Aorta (tissue), 5 donors: ENCODE results near the gene ARHGAP15. TPM values are rescaled to one million over a fixed set of nuclear protein-coding genes. Genes with fewer than 3 reads are reported as not detected.
"Not testable (repeated sequence)": the region's sequence is repeated elsewhere in the genome, so short reads cannot be mapped to it uniquely, and the experiment has no call there.

Source experiments
- ATAC-seq: fragments of 200-7000 bp; cut with Tn5 transposase; one replicate; pipeline ENCODE4 v1.9.1; 2022; ENCODE audit warnings: moderate library complexity; ENCODE audit not compliant: low FRiP score
- DNase-seq, 2 donors: peaks; one replicate each; pipeline ENCODE4 v3.0.0-alpha.2; 2020
- H3K27ac ChIP-seq, 2 donors: one replicate each; pipeline ENCODE4 v1.5.1; 2013; ENCODE audit warnings: low read length in 2 of 2, mild to moderate bottlenecking in 2 of 2, moderate library complexity in 2 of 2, control low read depth in 1 of 2, inconsistent platforms in 1 of 2, low read depth in 1 of 2
- H3K27me3 ChIP-seq, 2 donors: one replicate each; pipeline ENCODE4 v1.6.1; 2013; ENCODE audit warnings: control low read depth in 1 of 2, low read length in 1 of 2, mild to moderate bottlenecking in 1 of 2, moderate library complexity in 1 of 2; ENCODE audit not compliant: insufficient read depth in 2 of 2, control insufficient read depth in 1 of 2
- H3K36me3 ChIP-seq, 2 donors: one replicate each; pipeline ENCODE4 v1.6.1; 2013; ENCODE audit warnings: control low read depth in 1 of 2, low read length in 1 of 2, mild to moderate bottlenecking in 1 of 2; ENCODE audit not compliant: insufficient read depth in 2 of 2, control insufficient read depth in 1 of 2
- H3K4me1 ChIP-seq, 2 donors: one replicate each; pipeline ENCODE4 v1.6.1; 2013; ENCODE audit warnings: low read length in 2 of 2, control low read depth in 1 of 2, mild to moderate bottlenecking in 1 of 2, moderate library complexity in 1 of 2; ENCODE audit not compliant: insufficient read depth in 2 of 2, control insufficient read depth in 1 of 2
- H3K4me3 ChIP-seq, 2 donors: one replicate each; pipeline ENCODE4 v1.5.1; 2013; ENCODE audit warnings: low read length in 2 of 2, control low read depth in 1 of 2, mild to moderate bottlenecking in 1 of 2
- H3K9me3 ChIP-seq: one replicate; pipeline ENCODE4 v1.6.1; 2013; ENCODE audit warnings: mild to moderate bottlenecking, low read length; ENCODE audit not compliant: control insufficient read depth
- WGBS, 2 donors: extraction: QIAGEN DNeasy Blood & Tissue Kit; methylation state at CpG; one replicate each; pipeline ENCODE4 v1.1.7; 2013; 5-methylcytosine and 5-hydroxymethylcytosine counted together
- intact Hi-C, 2 donors: fragments of 100-400 bp; cut with DNase I; formaldehyde crosslinking; loops; one replicate each; pipeline versions ENCODE4 v1.14.2 to v1.15.0; 2022
- polyA plus RNA-seq, 2 donors: library from polyadenylated mRNA; stranded (reverse); fragments of 200-250 nt; gene quantifications; one replicate each; pipeline ENCODE4 v1.2.3, GENCODE V29; 2013
- total RNA-seq, 2 donors: library from RNA; stranded (reverse); fragmentation: NEBNext Ultra II Directional; extraction: Animal tissue kit (Norgen Biotek cat#: 25700); gene quantifications; one replicate each; pipeline ENCODE4 v1.2.1, GENCODE V29; 2021
- donor health status: healthy with polysubstance abuse.
- donor health status: Bipolar disorder and iron deficiency.
- donor health status: DM: no; HTN: no; CAD: no.
- donor health status: DM: no; HTN: no; CAD: no.
- donor health status: DM: yes; HTN: yes; CAD: no.

ARHGAP15 gene
- total and polyA plus RNA-seq, 4 donors = 9.8 to 26.2 (median 12.8) TPM

- intact Hi-C loops = no loop called here
- H3K4me3 ChIP-seq = no peak overlapping the region
- WGBS, 2 donors = 90 to 95% methylated on average over 2 of the region's 2 CpGs
- no peak for DNase-seq
- H3K27ac ChIP-seq = no peak overlapping the region
- ATAC-seq = no peak
- no peaks in the 10 kb centered on the region for H3K9me3 ChIP-seq
- H3K27me3 ChIP-seq = no peaks in the 10 kb centered on the region
- H3K4me1 ChIP-seq = no peaks in the 10 kb centered on the region
- H3K36me3 ChIP-seq = no peaks in the 10 kb centered on the region
Observed at GRCh38 chr2:143535802-143536201, 406.6 kb downstream of the ARHGAP15 start.

DNA sequence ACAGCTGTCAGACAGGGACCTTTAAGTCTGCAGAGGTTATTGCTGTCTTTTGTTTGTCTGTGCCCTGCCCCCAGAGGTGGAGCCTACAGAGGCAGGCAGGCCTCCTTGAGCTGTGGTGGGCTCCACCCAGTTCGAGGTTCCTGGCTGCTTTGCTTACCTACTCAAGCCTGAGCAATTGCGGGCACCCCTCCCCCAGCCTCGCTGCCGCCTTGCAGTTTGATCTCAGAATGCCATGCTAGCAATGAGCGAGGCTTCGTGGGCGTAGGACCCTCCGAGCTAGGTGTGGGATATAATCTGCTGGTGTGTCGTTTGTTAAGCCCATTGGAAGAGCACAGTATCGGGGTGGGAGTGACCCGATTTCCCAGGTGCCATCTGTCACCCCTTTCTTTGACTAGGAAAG, 412.7 kb downstream of the ARHGAP15 start:
- DNase-seq, H3K4me1 ChIP-seq, intact Hi-C loops, H3K36me3 ChIP-seq, H3K27ac ChIP-seq, H3K9me3 ChIP-seq, ATAC-seq, H3K27me3 ChIP-seq, H3K4me3 ChIP-seq: not testable (repeated sequence)
- WGBS, 2 donors = 88 to 93% methylated on average over 11 of the region's 11 CpGs

DNA sequence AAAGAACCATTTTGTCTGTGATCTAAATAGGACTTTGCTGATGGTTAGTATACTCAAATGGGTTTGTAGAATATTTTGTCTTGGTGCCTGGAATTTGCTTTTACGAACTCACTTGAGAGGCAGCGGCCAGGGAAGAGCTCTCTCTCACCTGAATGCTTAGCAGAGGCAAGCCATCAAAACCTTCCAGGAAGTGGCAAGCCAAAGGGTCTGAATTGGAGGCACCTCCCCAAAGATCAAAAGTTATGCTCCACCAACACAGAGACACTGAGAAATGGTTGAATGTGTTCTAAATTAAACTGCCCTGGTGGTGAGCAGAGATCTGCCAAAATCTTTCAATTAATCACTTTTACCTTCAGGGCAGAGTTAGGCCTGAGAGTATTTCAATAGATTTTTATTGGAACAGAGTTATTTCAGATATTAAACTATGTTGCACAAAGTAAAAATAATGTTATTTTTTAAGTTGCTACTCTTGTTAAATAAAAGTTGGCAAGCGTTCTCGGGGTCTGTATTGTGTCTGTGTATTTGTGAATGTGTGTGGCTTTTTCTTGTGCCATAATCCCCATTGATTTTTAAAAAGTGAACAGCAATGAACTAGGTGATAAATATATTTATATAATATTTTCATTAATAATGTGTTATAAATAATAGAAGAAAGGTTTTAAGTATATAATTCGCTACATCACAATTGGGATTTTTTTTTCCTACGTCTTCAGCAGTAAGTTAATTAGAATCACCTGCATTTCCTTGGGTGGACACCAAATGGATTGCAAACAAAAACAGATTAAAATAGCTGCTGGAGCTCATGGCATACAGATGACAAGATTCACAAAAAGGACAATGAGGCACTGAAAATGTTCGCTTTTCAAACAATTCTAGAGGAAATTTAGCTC, 416.1 kb downstream of the ARHGAP15 start:
- Histone ChIP-seq H3K4me1 (no peaks in the 10 kb centered on the region), H3K9me3 (no peaks in the 10 kb centered on the region), H3K27me3 (no peaks in the 10 kb centered on the region), H3K4me3 (no peak overlapping the region), H3K36me3 (no peaks in the 10 kb centered on the region), H3K27ac (no peak overlapping the region)
- intact Hi-C loops = no loop called here
- 58 to 72% methylated on average over 7 of the region's 7 CpGs for whole genome bisulfite sequencing, 2 donors
- ATAC-seq (no peak), DNase-seq (no peak)

GRCh38 chr2:143545949-143546255, 416.7 kb downstream of the ARHGAP15 start:
- no peaks in the 10 kb centered on the region for H3K9me3 ChIP-seq
- WGBS, 2 donors = 40 to 47% methylated on average over 4 of the region's 4 CpGs

DNA sequence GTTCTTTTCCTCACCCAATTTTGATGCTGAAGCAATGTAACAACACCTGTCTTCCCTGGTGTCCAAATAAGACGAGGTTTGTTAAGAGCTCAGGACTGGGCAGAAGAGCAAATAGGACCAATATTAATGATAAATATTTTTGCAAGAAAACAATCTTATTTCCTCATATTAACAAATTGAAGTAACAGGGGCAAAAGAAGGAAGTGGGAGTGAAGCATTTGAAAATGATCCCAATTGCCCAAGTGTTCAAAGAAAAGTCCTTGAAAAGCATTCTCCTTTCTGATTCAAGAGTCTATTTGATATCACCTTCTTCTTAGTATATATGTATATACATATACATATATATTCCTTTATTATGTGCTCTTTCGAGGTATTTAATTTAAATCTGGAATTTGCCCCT, 418.8 kb downstream of the ARHGAP15 start:
- H3K27ac ChIP-seq = no peak overlapping the region
- H3K36me3 ChIP-seq = no peaks in the 10 kb centered on the region
- no peak overlapping the region for H3K4me3 ChIP-seq
- no peaks in the 10 kb centered on the region for H3K9me3 ChIP-seq
- no peaks in the 10 kb centered on the region for H3K27me3 ChIP-seq
- intact Hi-C loops = no loop called here
- 48% methylated on average over 2 of the region's 2 CpGs for WGBS, 2 donors
- DNase-seq = no peak
- no peak for ATAC-seq
- peaks cover 0 to 2% of the 10 kb centered on the region in 2 donors for H3K4me1 ChIP-seq

More at GRCh38 chr2:143545949-143546255, 416.7 kb downstream of the ARHGAP15 start:
- DNase-seq = no peak
- H3K36me3 ChIP-seq = no peaks in the 10 kb centered on the region
- intact Hi-C loops = no loop called here
- no peak for ATAC-seq
- H3K4me3 ChIP-seq = no peak overlapping the region
- H3K27me3 ChIP-seq = no peaks in the 10 kb centered on the region
- H3K27ac ChIP-seq = no peak overlapping the region
- no peaks in the 10 kb centered on the region for H3K4me1 ChIP-seq

- Histone ChIP-seq H3K9me3 (no peaks in the 10 kb centered on the region), H3K27me3 (no peaks in the 10 kb centered on the region), H3K27ac (no peak overlapping the region), H3K36me3 (no peaks in the 10 kb centered on the region), H3K4me3 (no peak overlapping the region), H3K4me1 (peaks cover 0 to 2% of the 10 kb centered on the region in 2 donors)
- intact Hi-C loops = no loop called here
- DNase-seq (no peak), ATAC-seq (no peak)
- 89 to 97% methylated on average over 2 of the region's 2 CpGs for WGBS, 2 donors
Observed at GRCh38 chr2:143550500-143550899, 421.3 kb downstream of the ARHGAP15 start.

DNA sequence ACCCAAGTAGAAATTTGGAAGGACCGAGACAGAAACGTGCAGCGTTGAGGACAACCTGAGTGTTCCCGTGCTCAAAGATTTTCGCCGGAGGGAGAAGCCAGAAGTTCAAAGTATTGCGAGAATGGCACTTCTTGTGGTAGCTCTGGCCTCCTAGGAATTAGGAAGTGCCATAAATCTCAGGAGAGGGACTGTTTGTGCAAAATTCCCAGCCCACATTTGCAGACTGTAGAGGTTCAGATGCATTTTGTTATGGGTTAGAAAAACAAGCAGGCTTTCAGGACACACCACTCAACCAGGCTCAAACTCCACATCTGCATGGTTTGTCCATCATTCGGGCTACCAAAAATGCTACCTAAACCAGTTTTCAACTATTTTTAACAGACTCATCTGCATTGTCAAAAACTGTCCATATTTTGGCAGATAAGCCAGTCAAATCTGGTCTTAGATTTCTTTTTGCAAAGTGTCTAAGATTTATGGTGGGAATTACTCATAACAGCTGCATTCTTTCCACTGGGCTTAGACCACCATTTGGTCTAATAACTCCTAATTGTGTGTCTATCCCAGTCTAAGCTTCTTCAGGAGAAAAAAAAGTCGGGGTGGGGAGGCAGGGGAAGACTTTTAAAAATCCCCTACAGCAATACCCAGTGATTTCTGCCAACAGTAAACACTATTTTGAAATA, 422.9 kb downstream of the ARHGAP15 start:
- no peaks in the 10 kb centered on the region for H3K27me3 ChIP-seq
- intact Hi-C loops = no loop called here
- no peak for ATAC-seq

DNA sequence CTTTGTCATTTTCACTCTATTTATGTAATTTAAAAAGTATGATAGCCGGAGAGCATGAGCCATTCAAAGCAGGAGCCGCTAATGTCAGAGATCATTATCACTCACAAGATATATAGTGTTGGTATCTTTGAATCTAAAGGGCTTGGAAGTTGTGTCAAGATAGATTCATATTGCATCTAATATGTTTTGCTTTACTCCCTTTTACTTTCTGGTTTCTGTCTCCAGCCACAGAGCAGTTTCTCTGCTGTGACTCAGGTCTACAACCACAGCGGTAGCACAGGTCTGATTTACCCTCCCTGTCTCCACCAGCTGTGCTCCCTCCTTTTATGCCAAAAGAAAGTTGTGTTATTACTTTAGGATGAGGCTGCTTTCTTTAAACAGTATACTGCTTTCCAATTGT, 424.0 kb downstream of the ARHGAP15 start:
- ATAC-seq = no peak

More for the DNA sequence above, 422.9 kb downstream of the ARHGAP15 start:
- WGBS, 2 donors = 47 to 54% methylated on average over 9 of the region's 9 CpGs
- H3K4me1 ChIP-seq = peaks cover 0 to 2% of the 10 kb centered on the region in 2 donors
- no peak overlapping the region for H3K4me3 ChIP-seq
- no peaks in the 10 kb centered on the region for H3K36me3 ChIP-seq
- no peak for DNase-seq
- H3K27ac ChIP-seq = no peak overlapping the region
- H3K9me3 ChIP-seq = no peaks in the 10 kb centered on the region

DNA sequence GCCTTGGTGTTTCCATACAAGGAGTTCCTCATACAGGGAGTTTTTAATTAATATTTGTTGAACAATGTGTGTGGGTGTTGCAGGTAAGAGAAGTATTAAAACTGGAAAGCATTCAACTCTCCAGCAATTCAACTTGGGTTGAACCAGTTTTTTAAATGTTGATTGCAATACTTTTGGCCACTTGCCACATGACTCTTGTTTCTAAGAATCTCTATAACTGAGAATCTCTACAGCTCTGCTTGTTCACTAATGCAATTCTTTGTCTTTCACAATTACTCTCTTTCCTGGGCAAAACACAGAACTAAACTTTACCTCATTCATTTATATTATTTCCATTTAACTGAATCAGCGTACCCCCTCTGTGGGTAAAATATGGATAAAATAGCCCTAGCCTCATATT, 429.4 kb downstream of the ARHGAP15 start:
- Histone ChIP-seq H3K27me3 (no peaks in the 10 kb centered on the region), H3K4me3 (no peak overlapping the region), H3K4me1 (no peaks in the 10 kb centered on the region), H3K9me3 (no peaks in the 10 kb centered on the region), H3K27ac (no peak overlapping the region), H3K36me3 (no peaks in the 10 kb centered on the region)
- ATAC-seq = no peak
- no peak for DNase-seq
- intact Hi-C loops = no loop called here
- WGBS, 2 donors = 96 to 97% methylated on average over 1 of the region's 1 CpG

More for the DNA sequence above, 424.0 kb downstream of the ARHGAP15 start:
- H3K27ac ChIP-seq = no peak overlapping the region
- no peaks in the 10 kb centered on the region for H3K27me3 ChIP-seq
- no peaks in the 10 kb centered on the region for H3K9me3 ChIP-seq
- no peaks in the 10 kb centered on the region for H3K36me3 ChIP-seq
- no peak overlapping the region for H3K4me3 ChIP-seq
- intact Hi-C loops = no loop called here
- peaks cover 0 to 2% of the 10 kb centered on the region in 2 donors for H3K4me1 ChIP-seq
- no peak for DNase-seq
- WGBS, 2 donors = 89 to 93% methylated on average over 3 of the region's 3 CpGs
